Measurements from ENCODE around the gene USP48.

Gene USP48

DNA sequence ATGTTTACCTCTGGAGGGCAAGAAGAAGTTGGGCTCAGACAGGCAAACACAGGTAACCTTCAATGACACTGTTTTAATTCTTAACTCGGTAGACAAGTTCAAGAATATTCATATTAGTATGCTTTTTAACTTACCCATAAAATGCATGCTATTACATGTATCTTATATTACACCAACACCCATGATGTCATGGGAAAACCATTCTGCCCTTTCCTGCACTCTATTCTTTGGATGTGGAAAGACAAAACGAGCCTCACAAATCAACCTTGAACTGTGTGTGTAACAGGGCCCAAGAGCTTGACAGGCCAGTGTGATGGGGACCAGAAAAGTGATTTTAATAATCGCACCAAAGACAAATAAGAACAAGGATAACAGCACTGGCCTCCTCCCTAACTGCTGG lies 91.2 kb downstream of the USP48 start:
- H3K36me3 ChIP-seq (replicated peaks), result peaks cover 54% of the 10 kb centered on the region
- DNase-seq, result no peak
- H3K27ac ChIP-seq, result no peak overlapping the region
- H3K27me3 ChIP-seq (replicated peaks), result no peaks in the 10 kb centered on the region
- TF ChIP-seq, protein P1, sequence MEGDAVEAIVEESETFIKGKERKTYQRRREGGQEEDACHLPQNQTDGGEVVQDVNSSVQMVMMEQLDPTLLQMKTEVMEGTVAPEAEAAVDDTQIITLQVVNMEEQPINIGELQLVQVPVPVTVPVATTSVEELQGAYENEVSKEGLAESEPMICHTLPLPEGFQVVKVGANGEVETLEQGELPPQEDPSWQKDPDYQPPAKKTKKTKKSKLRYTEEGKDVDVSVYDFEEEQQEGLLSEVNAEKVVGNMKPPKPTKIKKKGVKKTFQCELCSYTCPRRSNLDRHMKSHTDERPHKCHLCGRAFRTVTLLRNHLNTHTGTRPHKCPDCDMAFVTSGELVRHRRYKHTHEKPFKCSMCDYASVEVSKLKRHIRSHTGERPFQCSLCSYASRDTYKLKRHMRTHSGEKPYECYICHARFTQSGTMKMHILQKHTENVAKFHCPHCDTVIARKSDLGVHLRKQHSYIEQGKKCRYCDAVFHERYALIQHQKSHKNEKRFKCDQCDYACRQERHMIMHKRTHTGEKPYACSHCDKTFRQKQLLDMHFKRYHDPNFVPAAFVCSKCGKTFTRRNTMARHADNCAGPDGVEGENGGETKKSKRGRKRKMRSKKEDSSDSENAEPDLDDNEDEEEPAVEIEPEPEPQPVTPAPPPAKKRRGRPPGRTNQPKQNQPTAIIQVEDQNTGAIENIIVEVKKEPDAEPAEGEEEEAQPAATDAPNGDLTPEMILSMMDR (IDR thresholded peaks at IDR 0.05; ENCODE audit: low read depth, low read length, missing control alignments), result no peak
- no peak overlapping the region for H3K4me3 ChIP-seq (ENCODE audit: low read depth, low read length)
- in situ Hi-C loops (cut with HindIII; ENCODE audit: low pct_ligation_motif_present, low sequenced_read_pairs), result loop anchor here (25.0 kb wide), 1 partner anchor 271 kb away; no protein-coding TSS in a partner anchor

DNA sequence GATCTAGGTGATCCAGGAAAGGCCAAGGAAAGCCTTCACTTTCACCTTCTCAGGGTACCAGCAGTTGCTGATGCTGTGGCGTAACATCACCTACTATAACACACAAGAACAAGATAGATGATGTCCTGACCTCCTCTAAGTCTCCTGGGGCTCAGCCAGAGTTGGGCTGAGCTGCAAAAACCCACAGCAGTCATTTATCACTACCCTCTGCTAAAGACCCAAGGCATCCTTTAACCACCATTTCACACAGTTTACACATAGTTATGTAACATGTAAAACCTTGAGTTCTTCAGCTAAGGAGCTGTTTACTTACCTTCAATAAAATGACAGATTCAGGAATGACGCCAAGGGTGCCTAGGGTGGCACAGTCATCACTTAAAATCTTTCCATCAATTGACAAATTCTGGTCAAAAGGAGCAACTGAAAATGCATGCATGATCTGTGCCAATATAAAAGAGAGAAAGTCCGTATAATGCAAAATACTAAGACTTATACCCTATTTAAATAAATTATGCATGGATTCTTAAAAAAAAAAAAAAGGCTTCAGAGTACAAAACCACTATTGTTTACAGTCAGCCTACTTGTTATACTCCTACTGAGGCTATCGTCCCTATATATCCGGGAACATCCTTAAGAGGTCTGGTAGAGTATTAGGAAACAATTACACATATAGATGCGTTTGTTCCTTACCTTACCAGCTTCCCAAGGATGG lies 93.1 kb downstream of the USP48 start:
- H3K36me3 ChIP-seq (replicated peaks), result peaks cover 67% of the 10 kb centered on the region
- no peak overlapping the region for H3K4me3 ChIP-seq (ENCODE audit: low read depth, low read length)
- DNase-seq, result no peak
- TF ChIP-seq, protein P1 (IDR thresholded peaks at IDR 0.05; ENCODE audit: low read depth, low read length, missing control alignments), result no peak
- H3K27me3 ChIP-seq (replicated peaks), result no peaks in the 10 kb centered on the region
- no peak overlapping the region for H3K27ac ChIP-seq
- in situ Hi-C loops (cut with HindIII; ENCODE audit: low pct_ligation_motif_present, low sequenced_read_pairs), result loop anchor here (25.0 kb wide), 1 partner anchor 272 kb away; no protein-coding TSS in a partner anchor

DNA sequence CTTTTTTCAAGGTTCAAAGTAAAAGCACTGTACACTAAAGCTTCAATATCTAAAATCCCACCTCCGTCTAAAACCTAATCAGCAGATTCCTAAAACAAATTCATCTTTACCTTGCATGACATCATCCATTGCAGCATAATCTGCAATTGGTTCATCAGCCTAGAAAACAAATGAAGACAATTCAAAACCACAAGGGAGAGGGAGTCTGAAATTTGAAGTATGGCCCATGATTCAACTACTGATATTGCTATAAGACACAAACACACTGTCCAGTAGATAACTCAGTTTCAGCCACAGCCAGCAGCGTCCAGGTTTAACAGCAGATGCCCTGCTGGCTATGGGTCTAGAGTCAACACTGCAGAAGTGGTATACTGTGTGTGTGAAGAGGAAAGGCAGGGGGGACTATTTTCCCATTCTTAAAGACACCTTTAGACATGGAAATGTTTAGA lies 95.8 kb downstream of the USP48 start:
- TF ChIP-seq, protein P1 (IDR thresholded peaks at IDR 0.05; ENCODE audit: low read depth, low read length, missing control alignments), result no peak
- H3K4me3 ChIP-seq (ENCODE audit: low read depth, low read length), result no peak overlapping the region
- in situ Hi-C loops (cut with HindIII; ENCODE audit: low pct_ligation_motif_present, low sequenced_read_pairs), result loop anchor here (25.0 kb wide), 1 partner anchor 275 kb away; no protein-coding TSS in a partner anchor
- H3K27ac ChIP-seq, result no peak overlapping the region
- H3K36me3 ChIP-seq (replicated peaks), result peaks cover 58% of the 10 kb centered on the region
- no peak for DNase-seq
- no peaks in the 10 kb centered on the region for H3K27me3 ChIP-seq (replicated peaks)

DNA sequence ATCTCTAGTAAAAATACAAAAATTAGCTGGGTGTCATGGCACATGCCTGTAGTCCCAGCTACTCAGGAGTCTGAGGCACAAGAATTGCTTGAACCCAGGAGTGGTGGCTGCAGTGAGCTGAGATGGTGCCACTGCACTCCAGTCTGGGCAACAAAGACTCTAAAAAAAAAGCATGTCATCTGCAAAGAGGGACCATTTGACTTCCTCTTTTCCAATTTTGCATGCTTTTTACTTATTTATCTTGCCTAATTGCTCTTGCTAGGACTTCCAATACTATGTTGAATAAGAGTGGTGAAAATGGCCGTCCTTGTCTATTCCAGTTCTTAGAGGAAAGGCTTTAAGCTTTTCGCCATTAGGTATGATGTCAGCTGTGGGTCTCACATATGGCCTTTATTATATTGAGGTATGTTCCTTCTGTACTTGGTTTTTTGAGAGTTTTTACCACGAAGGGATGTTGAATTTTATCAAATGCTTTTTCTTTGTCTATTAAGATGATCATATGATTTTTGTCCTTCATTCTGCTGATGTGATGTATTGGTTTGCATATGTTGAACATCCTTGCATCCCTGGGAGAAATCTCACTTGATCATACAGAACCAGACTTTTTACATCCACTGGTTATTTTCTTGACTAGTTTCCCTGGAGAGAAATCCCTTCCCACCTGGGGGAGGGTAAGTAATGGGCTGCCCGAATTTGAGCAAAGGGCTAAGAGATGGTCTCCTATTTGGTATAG lies 96.8 kb downstream of the USP48 start:
- TF ChIP-seq, protein P1 (IDR thresholded peaks at IDR 0.05; ENCODE audit: low read depth, low read length, missing control alignments), result no peak
- H3K27ac ChIP-seq, result no peak overlapping the region
- H3K36me3 ChIP-seq (replicated peaks), result peaks cover 52% of the 10 kb centered on the region
- no peaks in the 10 kb centered on the region for H3K27me3 ChIP-seq (replicated peaks)
- H3K4me3 ChIP-seq (ENCODE audit: low read depth, low read length), result no peak overlapping the region
- in situ Hi-C loops (cut with HindIII; ENCODE audit: low pct_ligation_motif_present, low sequenced_read_pairs), result loop anchor here (25.0 kb wide), 1 partner anchor 276 kb away; no protein-coding TSS in a partner anchor
- no peak for DNase-seq

DNA sequence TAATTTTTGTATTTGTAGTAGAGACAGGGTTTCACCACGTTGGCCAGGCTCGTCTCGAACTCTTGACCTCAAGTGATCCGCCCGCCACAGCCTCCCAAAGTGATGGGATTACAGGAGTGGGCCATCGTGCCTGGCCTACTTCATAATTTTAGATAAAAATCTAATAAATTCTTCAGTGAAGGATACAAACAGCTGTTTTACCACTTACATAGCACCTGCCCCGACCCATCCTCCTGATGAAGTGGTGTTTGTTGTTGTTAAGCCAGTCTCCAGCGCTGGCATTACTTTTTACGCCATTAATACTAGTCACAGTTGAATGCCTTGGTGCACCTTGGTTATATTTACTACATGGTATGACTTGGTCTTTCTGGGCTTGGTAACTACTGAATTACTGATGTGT lies 101.5 kb downstream of the USP48 start:
- Histone ChIP-seq H3K27ac (no peak overlapping the region), H3K4me3 (ENCODE audit: low read depth, low read length) (no peak overlapping the region), H3K36me3 (replicated peaks) (peaks cover 47% of the 10 kb centered on the region), H3K27me3 (replicated peaks) (no peaks in the 10 kb centered on the region)
- DNase-seq, result no peak
- TF ChIP-seq, protein P1 (IDR thresholded peaks at IDR 0.05; ENCODE audit: low read depth, low read length, missing control alignments), result no peak
- in situ Hi-C loops (cut with HindIII; ENCODE audit: low pct_ligation_motif_present, low sequenced_read_pairs), result loop anchor here (25.0 kb wide), 1 partner anchor 281 kb away; no protein-coding TSS in a partner anchor
